ENCODE measurements around the gene SOST. TPM values are rescaled to one million over a fixed set of nuclear protein-coding genes. Genes with fewer than 3 reads are reported as not detected.
A peak's percentile ranks its signal among the peaks of the same experiment; 100 is the strongest.

The SOST gene
- total RNA-seq, 1 donor from 2014 or later = not detected

DNA sequence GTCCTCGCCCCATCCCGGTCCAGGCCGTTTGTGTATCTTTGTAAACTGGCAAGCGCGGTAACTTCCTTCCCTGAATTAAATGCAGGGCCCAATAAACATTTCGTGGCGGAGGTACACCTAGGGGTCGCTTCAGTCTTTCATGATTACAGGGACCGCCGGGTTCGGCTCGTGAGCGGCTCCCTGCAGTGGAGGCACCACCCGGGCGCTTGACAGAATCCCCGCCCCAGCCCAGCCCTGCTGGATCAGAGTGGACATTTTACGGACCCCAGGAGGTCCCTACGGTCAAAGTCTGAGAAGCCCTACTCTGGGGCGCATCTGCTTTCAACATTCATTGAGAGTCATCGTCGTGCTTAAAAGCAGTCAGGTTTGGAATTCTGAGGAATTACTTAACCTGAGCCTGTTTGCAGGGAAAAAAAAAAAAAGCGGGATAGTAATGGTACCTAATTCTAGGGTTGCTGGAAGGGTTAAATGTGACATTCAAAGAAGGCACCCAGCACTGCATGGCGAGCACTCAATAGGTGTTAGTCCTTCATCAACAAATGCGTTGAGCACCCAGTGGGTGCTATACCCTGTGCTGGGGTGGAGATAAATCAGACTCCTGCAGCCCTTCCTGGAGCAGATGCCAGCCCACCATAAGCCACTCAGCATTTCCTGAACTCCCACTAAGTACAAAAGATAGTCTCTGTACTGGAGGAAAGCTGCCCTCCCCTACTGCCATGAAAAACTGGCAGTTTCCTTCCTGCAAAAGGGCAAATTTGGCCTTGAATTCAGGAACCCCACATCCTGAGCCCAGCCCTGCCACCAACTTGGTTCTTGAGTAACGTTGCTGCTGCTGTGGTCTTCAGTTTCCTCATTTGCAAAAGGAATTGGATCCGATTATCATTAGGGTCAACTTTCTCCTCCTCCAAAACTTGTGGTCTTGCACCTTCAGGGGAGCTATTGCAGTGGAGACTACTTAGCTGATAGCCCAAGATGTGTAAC, 20.8 kb upstream of the SOST start:
- peak; percentile 25 for DNase-seq (ENCODE audit: low read depth)
- peak overlapping the region; percentile 77 for H3K27ac Mint-ChIP-seq (ENCODE audit: unreplicated experiment)
- no peak for TF ChIP-seq EZH2 (IDR thresholded peaks at IDR 0.05; ENCODE audit: insufficient read depth, low read length)
- TF ChIP-seq, protein P1, sequence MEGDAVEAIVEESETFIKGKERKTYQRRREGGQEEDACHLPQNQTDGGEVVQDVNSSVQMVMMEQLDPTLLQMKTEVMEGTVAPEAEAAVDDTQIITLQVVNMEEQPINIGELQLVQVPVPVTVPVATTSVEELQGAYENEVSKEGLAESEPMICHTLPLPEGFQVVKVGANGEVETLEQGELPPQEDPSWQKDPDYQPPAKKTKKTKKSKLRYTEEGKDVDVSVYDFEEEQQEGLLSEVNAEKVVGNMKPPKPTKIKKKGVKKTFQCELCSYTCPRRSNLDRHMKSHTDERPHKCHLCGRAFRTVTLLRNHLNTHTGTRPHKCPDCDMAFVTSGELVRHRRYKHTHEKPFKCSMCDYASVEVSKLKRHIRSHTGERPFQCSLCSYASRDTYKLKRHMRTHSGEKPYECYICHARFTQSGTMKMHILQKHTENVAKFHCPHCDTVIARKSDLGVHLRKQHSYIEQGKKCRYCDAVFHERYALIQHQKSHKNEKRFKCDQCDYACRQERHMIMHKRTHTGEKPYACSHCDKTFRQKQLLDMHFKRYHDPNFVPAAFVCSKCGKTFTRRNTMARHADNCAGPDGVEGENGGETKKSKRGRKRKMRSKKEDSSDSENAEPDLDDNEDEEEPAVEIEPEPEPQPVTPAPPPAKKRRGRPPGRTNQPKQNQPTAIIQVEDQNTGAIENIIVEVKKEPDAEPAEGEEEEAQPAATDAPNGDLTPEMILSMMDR (IDR thresholded peaks at IDR 0.05; ENCODE audit: insufficient read depth, low read depth, low read length) = no peak

DNA sequence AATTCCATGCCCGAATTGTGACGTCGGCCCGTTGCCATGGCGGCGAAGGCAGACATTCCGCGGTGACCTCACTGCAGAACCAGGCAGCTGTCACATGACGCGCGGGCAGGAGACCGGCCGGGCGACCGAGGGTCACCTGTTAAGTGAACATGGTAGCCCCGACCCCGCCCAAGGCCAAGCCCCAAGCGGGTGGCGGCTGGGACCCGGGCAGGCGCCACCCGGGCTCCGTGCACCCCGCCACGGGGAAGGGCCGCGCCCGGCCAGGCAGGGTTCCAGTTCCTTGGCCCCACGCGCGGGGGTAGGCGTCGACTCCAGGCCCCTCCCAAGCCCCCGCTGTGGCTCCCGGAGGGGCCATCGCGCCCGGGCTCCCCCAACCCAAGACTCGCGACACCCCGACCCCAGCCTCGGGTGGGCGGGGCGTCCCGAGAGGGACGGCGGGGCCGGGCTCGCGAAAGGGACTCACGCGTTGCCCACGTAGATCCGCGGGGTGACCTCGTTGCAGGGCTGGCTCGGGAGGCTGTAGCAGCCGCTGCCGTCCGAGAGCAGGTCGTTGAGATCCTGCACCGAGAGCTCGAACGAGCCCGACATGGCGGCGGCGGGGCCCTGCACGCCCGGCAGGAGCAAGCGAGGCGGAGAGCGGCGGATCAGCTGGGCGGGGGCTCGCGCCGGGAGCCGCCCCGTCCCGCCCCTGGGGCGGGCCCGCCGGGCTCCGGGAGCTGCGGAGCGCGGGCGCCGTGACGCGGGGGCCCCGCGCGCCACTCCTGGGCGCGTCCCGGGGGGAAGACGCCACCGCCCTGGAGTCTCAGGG, 19.9 kb upstream of the SOST start, which contains the start of gene DUSP3:
DUSP3 (minus strand) TSS at position 641 of the 808 bp plus-strand sequence; CDS start at position 588, 53 bp downstream.
- no peak for FAIRE-seq
- no peaks in the 10 kb centered on the region for H3K9me3 Mint-ChIP-seq (ENCODE audit: unreplicated experiment)

More for the DNA sequence above, 20.8 kb upstream of the SOST start:
- Mint-ChIP-seq H3K27me3 (ENCODE audit: low read depth, unreplicated experiment) (peaks cover 2% of the 10 kb centered on the region), H3K4me1 (ENCODE audit: low read depth, unreplicated experiment) (peaks cover 15% of the 10 kb centered on the region), H3K4me3 (ENCODE audit: unreplicated experiment) (peak overlapping the region; percentile 82), H3K9me3 (ENCODE audit: unreplicated experiment) (no peaks in the 10 kb centered on the region), H3K36me3 (ENCODE audit: low read depth, unreplicated experiment) (peaks cover 10% of the 10 kb centered on the region)
- H3K4me2 ChIP-seq (ENCODE audit: low read length) = peak overlapping the region; percentile 94
- peaks cover 20% of the 10 kb centered on the region for H4K20me1 ChIP-seq (ENCODE audit: insufficient read depth, low read length)
- peaks cover 19% of the 10 kb centered on the region for H3K4me1 ChIP-seq (ENCODE audit: insufficient read depth, low read length)
- H2AFZ ChIP-seq (ENCODE audit: low read depth, low read length) = peak overlapping the region; percentile 79
- FAIRE-seq = no peak
- no peaks in the 10 kb centered on the region for H3K27me3 ChIP-seq (ENCODE audit: insufficient read depth, low read length)
- peak overlapping the region; percentile 98 for H3K27ac ChIP-seq (ENCODE audit: low read depth, low read length)
- H3K9ac ChIP-seq (ENCODE audit: low read length) = peak overlapping the region; percentile 99
- peaks cover 34% of the 10 kb centered on the region for H3K79me2 ChIP-seq (ENCODE audit: insufficient read depth, low read length)
- H3K36me3 ChIP-seq (ENCODE audit: insufficient read depth, low read length) = peaks cover 3% of the 10 kb centered on the region
- H3K4me3 ChIP-seq (ENCODE audit: insufficient read depth, low read depth, low read length) = peak overlapping the region; percentile 76
- H3K9me3 ChIP-seq (ENCODE audit: insufficient read depth, low read depth, low read length) = no peaks in the 10 kb centered on the region

More for the DNA sequence above, 19.9 kb upstream of the SOST start, which contains the start of gene DUSP3:
- H3K27ac ChIP-seq (ENCODE audit: low read depth, low read length) = peak within 1 kb of the TSS; percentile 98
- peaks cover 6% of the 10 kb centered on the region for H3K4me1 Mint-ChIP-seq (ENCODE audit: low read depth, unreplicated experiment)
- H3K79me2 ChIP-seq (ENCODE audit: insufficient read depth, low read length) = peaks cover 34% of the 10 kb centered on the region
- peak within 1 kb of the TSS; percentile 76 for H3K4me3 ChIP-seq (ENCODE audit: insufficient read depth, low read depth, low read length)
- H3K4me3 Mint-ChIP-seq (ENCODE audit: unreplicated experiment) = peak within 1 kb of the TSS; percentile 88
- H3K4me2 ChIP-seq (ENCODE audit: low read length) = peak within 1 kb of the TSS; percentile 94
- no peaks in the 10 kb centered on the region for H3K9me3 ChIP-seq (ENCODE audit: insufficient read depth, low read depth, low read length)
- peaks cover 11% of the 10 kb centered on the region for H3K36me3 Mint-ChIP-seq (ENCODE audit: low read depth, unreplicated experiment)
- peak within 1 kb of the TSS; percentile 98 for H3K27ac Mint-ChIP-seq (ENCODE audit: unreplicated experiment)
- no peaks in the 10 kb centered on the region for H3K27me3 ChIP-seq (ENCODE audit: insufficient read depth, low read length)
- peaks cover 10% of the 10 kb centered on the region for H3K4me1 ChIP-seq (ENCODE audit: insufficient read depth, low read length)
- DNase-seq (ENCODE audit: low read depth) = peak; percentile 84
- H4K20me1 ChIP-seq (ENCODE audit: insufficient read depth, low read length) = peaks cover 25% of the 10 kb centered on the region
- TF ChIP-seq, protein P1 (IDR thresholded peaks at IDR 0.05; ENCODE audit: insufficient read depth, low read depth, low read length) = no peak
- no peak for TF ChIP-seq EZH2 (IDR thresholded peaks at IDR 0.05; ENCODE audit: insufficient read depth, low read length)
- H2AFZ ChIP-seq (ENCODE audit: low read depth, low read length) = peak within 1 kb of the TSS; percentile 79
- H3K27me3 Mint-ChIP-seq (ENCODE audit: low read depth, unreplicated experiment) = peaks cover 2% of the 10 kb centered on the region
- H3K36me3 ChIP-seq (ENCODE audit: insufficient read depth, low read length) = peaks cover 8% of the 10 kb centered on the region
- H3K9ac ChIP-seq (ENCODE audit: low read length) = peak within 1 kb of the TSS; percentile 99
